Dermis blood vessel endothelial cell (primary cell): ENCODE data around the gene FNDC3A. TPM values are rescaled to one million over a fixed set of nuclear protein-coding genes. Genes with fewer than 3 reads are reported as not detected.
A peak's percentile ranks its signal among the peaks of the same experiment; 100 is the strongest.
"Not testable (repeated sequence)": the region's sequence is repeated elsewhere in the genome, so short reads cannot be mapped to it uniquely, and the experiment has no call there.

ENCODE experiments used
- DNase-seq: peaks from one replicate; pipeline ENCODE4 v3.0.0; 2010
- total RNA-seq: library from RNA; depleted of rRNA; stranded (reverse); fragments of >200 nt; gene quantifications from 2 replicates; pipeline ENCODE4 v1.2.3, GENCODE V29; 2014

Gene FNDC3A
- total RNA-seq, 1 donor from 2014 or later, result 55.3 TPM

- DNase-seq, result no peak
Observed at GRCh38 chr13:49148405-49148804, 172.7 kb downstream of the FNDC3A start.

DNA sequence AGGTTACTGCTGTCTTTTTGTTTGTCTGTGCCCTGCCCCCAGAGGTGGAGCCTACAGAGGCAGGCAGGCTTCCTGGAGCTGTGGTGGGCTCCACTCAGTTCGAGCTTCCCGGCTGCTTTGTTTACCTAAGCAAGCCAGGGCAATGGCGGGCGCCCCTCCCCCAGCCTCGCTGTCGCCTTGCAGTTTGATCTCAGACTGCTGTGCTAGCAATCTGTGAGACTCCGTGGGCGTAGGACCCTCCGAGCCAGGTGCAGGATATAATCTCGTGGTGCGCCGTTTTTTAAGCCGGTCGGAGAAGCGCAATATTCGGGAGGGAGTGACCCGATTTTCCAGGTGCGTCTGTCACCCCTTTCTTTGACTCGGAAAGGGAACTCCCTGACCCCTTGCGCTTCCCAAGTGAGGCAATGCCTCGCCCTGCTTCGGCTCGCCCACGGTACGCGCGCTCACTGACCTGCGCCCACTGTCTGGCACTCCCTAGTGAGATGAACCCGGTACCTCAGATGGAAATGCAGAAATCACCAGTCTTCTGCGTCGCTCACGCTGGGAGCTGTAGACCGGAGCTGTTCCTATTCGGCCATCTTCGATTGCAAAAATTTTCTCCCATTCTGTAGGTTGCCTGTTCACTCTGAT lies 182.4 kb downstream of the FNDC3A start:
- DNase-seq, result not testable (repeated sequence)

GRCh38 chr13:49163162-49163561 lies 187.4 kb downstream of the FNDC3A start:
- not testable (repeated sequence) for DNase-seq

GRCh38 chr13:49164712-49165111 lies 189.0 kb downstream of the FNDC3A start:
- no peak for DNase-seq

DNA sequence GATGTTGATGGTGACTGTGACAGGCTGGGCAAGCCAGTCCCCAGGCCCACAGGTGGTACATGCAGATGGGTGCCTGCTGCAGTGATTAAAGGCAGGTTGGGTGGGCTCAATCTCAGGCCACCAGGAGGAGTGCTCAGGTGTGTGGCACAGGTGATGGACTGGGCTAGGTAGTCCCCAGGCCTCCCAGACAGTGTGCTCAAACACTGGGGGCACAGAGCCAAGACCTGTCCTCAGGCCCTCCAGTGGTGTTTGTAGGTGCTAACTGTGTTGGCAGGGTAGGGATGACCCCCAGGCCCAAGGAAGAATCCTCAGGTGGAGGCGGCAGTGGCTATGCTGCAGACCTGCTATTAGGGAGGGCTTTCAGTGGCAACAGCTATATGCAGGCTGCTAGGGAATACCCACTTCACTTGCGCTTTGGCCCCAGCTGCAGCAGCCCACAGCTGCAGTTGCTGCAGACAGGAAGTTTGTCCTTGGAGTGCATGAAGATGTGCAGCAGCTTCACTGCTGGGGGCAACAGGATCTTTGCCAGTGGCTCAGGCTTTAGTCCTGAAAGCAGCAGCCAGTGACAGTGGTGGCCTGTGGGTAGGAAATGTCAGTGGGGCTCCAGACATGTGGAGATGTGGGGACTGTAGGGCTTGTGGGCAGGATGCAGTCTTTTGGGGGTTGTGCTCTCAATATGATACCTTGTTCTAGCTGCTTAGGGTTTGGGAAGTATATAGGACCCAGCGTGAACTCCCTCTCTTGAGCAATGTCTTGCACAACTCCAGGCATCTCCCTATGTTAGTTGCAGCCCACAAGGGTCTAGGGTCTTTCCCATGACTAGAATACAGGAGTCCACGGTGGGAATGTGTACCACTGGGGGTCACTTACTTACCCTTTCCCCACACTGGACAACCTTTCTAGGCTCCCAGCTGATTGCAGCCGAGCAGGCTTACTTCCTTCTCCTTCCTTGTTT lies 190.4 kb downstream of the FNDC3A start:
- no peak for DNase-seq

DNA sequence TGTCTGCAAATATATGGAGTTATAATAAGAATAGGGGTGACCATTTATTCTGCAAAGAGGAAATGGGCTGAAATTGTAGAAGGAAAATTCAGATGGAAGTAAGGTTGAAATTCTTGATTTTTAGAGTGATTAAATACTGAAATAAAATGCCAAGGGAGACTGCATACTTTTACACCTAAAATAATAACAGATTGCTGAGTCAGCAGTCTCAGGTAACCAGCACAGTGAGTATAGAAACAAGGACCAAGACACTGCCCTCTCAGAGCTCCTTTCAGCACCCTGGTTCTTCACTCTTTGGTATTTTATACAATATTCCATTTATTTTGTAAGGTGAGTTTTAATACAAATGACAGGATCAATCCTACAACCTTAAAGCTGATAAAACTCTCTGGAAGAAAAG lies 195.6 kb downstream of the FNDC3A start:
- DNase-seq, result no peak

DNA sequence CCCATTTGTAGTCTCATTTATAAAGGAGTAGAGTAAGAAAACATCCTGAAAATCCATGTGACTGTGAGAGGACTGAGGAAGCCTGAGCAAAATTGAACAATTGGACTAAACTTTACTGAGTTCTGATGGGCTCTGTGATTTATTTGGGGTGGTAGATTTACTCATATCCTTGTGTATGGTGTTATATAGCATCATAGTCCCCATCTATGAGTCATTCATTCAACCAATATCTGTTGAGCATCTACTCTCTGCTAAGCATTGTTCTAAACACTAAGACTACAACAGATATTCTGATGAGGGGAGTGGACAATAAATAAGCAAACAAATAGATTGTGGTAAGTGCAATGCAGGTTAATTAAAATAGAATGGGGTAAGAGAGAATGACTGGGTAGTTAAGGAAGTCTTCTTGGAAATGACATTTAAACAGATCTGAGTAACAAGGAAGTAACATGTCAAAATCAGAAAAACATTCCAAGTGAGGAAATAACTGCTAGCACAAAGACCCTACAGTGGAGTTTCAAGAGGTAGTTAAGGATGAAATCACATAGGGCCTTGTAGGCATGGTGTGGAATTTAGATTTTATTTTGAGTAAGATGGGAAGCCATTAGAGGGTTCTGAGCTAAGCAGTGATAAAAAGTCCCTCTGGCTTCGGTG lies 208.1 kb downstream of the FNDC3A start:
- DNase-seq, result peak; percentile 43

DNA sequence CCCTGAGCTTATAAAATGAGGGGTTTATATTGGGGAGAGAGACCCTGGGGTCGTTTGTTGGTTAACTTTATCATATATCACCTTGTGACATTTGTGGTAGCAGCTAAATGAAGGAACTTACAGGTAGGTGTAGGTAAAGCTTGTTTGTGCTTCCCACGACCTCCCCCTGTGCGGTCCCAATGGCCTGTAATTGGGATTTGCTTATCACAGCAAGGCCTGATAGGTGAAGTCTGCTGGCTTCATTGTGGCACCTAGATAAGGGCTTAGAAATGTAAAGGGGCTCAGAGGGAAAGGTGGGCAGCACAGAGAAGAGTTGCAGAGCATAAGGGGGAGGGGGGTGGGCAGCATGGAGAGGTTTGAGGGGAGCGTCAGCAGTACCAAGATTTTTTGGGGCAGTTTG lies 208.9 kb downstream of the FNDC3A start:
- DNase-seq, result no peak

DNA sequence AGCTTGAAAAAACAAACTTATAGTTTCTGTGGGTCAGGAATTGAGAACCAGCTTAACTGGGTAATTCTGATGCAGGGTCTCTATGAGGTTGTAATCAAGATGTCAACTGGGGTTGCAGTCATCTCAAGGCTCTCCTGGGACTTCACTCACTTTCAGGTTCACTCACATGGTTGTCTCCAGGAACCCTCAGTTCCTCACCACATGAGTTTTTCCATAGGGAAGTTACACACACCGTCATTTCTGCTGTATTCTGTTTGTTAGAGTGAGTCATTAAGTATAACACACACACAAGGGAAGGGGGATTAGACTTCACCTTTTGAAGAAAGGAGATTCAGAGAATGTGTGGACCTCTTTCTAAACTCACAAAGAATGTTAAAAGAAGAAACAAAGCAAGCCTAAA lies 209.6 kb downstream of the FNDC3A start:
- DNase-seq, result peak; percentile 48

DNA sequence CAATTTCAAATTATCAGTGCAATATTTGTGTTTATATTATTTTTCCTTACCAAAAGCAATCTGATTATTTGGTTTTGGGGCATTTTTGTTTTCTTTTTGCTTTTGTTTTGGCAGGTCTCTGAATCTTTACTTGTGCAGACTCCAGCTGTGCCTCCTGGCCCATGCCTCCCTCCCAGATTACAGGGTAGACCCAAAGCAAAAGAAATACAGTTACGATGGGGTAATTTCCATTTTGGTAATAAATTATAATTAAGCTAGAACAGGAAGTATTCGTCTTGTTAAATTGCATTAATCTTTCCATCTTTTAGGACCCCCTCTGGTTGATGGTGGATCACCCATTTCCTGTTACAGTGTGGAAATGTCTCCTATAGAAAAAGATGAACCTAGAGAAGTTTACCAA lies 215.2 kb downstream of the FNDC3A start:
- DNase-seq, result no peak

DNA sequence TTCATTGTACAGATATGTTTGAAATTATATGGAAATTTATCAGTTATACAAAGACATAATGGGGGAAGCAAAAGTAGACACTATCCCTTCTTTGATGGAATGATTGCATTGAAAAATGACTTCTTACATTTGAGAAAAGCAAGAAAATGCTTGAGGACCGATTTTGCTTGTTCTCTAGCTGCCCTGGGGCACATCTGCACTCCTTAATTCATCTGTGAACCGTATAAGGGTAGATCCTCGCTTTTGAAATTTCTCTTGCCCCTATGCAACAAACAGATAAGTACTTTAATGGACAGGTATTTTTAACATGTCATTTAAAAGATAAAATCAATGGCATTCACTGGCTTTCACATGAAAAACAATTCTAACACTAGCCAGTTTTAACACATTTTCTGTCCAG lies 230.9 kb downstream of the FNDC3A start:
- no peak for DNase-seq

DNA sequence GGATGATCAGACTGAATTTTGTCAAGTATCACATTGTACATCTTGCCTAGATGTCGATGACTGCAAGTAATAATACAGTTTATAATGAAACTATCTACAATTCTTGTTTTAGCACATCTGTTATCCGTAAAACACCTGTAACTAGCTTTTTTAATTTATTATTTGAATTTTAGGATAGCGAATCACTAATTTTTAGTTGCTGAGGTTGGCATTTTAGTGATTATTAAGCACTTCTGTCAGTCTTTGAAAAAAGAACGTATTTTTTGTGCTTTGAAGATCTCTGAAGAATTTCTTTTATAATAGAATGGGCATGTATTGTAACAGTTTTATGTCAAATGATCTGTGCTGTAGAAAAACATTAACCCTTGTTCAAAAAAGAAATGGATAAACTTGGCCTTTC lies 232.9 kb downstream of the FNDC3A start:
- no peak for DNase-seq

DNA sequence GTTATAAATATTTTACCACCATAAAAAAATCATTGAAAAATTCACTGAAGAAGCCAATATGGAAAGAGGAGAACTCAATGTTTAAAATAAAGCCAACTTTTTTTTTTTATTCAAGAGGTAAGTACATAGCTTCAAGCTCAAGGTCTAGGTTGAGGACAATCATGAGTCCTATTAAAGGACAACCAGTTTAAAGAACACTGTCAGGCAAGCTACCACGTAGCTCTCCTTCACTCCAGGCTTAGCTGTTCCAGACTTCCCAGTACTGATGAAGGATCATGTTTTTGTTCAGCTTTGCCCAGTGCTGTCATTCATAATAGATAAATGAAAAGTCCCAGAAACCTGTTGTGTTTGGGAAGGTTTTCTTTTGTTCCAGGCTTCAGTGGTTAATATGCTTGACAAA lies 234.4 kb downstream of the FNDC3A start:
- DNase-seq, result no peak

DNA sequence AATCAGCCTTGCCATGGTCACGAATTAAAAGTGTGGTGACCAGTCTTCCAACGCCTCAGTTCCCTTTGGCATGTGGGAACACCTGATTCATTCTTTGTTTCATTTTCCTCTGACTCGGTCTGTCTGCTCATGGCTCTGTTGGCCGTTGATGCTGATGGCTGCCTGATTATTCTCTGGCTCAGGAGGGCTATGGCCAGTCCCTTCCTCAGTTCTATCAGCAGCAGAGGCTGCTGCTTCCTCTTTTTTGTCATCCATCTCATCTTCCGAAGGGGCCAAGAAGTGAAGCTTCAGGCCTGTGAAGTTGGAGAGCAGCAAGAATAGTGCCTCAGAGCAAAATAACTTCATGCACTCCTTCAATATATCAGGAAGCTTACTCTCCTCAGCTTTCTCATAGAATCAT lies 235.0 kb downstream of the FNDC3A start:
- DNase-seq, result no peak

- DNase-seq, result no peak
Observed at GRCh38 chr13:49213539-49213938, 237.8 kb downstream of the FNDC3A start.

DNA sequence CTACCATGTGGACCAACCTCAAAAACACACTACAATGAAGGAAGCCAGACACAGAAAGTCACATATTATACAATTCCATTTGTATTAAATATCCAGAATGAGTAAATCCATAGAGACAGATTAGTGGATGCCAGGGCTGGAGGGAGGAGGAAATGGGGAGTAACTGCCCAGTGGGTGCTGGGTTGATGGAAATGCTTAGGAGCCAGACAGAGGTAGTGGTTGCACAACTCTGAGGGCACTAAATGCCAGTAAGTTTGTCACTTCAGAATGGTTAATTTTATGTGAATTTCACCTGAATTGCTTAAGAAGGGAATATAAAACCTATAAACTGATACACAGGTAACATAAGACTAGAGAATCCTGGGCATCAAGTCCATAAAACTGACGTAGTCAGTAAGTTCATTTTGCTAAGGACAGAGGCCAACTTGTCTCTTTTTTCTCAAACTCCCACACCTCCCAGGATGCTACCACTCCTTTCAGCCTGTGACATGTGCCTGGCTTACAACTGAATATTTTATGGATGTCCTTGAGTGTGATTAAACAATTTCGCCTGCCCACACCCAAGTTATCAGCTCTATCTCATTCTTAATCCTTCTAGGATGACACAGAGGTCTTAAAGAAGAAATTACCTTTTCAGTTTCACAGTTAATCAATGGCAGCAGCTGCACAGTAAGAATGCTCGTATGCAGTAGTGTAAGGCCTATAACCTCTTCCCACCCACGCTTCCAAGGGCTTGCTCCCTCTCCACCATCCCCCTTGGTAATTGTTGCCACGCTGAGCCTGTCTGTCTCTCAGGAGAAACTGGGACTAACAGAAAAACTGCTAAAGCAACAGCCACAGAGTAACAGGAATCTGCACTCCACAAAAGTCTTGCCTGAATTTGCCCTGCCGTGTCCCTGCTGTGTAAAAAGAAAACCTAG lies 238.5 kb downstream of the FNDC3A start:
- DNase-seq, result no peak

- DNase-seq, result peak; percentile 28
Observed at GRCh38 chr13:49214917-49215376, 239.2 kb downstream of the FNDC3A start.

- DNase-seq, result no peak
Observed at GRCh38 chr13:49216334-49216733, 240.6 kb downstream of the FNDC3A start.

DNA sequence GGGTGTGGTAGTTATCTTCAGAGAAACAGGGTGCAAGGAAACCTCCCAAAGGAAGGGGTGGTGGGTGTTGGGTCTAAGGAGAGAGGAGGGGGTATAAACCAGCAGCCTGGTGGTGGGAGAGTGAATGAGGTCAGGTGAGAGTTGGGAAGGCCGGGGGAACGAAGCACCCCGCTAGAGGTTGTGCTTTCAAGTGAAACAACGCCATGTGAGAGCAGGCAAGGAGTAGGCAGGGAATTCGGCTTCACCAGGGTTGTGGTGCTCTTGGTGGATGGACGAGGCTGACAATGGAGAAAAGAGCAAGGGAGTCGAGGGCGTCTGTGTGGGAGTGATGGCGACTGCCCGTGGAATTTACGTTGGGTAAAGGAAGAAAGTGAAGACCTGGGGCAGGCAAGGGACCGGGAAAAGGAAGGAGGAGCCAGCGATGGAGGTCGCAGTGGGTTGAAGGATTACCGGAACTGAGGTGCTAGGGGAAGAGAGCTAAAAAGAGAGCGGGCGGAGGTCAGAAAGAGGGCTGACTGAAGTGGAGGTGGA lies 242.3 kb downstream of the FNDC3A start:
- DNase-seq, result no peak

GRCh38 chr13:49218493-49219051 lies 242.9 kb downstream of the FNDC3A start:
- peak; percentile 29 for DNase-seq

DNA sequence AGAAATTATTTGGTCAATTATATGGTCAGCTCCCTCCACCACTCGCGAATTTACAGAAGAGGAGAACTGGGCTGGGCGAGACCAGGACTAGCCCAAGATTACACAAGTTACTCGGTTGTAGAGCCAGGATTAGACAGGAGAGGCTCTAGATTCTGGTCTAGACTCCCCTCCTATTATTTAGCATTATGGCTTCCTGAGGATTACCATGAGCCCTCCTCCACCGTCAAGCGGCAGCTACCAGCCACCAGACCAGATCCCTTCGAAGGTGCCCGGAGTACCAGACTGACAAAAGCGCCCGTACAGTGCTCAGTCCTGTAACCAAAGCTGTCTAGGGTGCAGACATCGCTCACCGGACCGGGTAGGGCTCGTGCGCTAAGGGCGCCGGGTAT lies 243.9 kb downstream of the FNDC3A start:
- DNase-seq, result no peak
